Measurements from ENCODE around the gene SPAG5. TPM values are rescaled to one million over a fixed set of nuclear protein-coding genes. Genes with fewer than 3 reads are reported as not detected.

The SPAG5 gene
- total RNA-seq, 6 donors from 2014 or later, result 4.4 to 34.6 (median 7.4) TPM

GRCh38 chr17:28572259-28573039, 26.4 kb downstream of the SPAG5 start:
- Histone ChIP-seq H3K27ac (peak overlapping the region in 1 of 4 donors; percentile 93), H3K4me3 (peak overlapping the region in 2 of 4 donors; percentile 88 to 99), H3K4me1 (peaks cover 24 to 37% (median 27%) of the 10 kb centered on the region in 4 donors), H3K36me3 (peaks cover 0 to under 1% (median 0%) of the 10 kb centered on the region in 4 donors), H3K27me3 (no peaks in the 10 kb centered on the region), H3K9me3 (no peaks in the 10 kb centered on the region)
- no peak for DNase-seq
- WGBS, 2 donors, result 43 to 77% methylated on average over 1 to 5 of the region's 5 CpGs
- TF ChIP-seq POLR2A (IDR thresholded peaks at IDR 0.05), result no peak
- TF ChIP-seq CTCF (IDR thresholded peaks at IDR 0.05), result no peak
- TF ChIP-seq EP300 (IDR thresholded peaks at IDR 0.05), result no peak
- TF ChIP-seq POLR2AphosphoS5 (IDR thresholded peaks at IDR 0.05), result no peak
- no peak for ATAC-seq (ENCODE audit: low FRiP score in 2 of 2)

GRCh38 chr17:28571361-28572122, 27.3 kb downstream of the SPAG5 start, which contains the start of gene PIGS:
PIGS (minus strand) TSS chr17:28571524; CDS start chr17:28571496, 28 bp downstream.
- 1 to 3% methylated on average over 8 to 33 of the region's 49 CpGs for WGBS, 2 donors
- ATAC-seq (ENCODE audit: low FRiP score in 2 of 2), result peak; percentile 98 to 99
- TF ChIP-seq POLR2A (IDR thresholded peaks at IDR 0.05) (peak in 3 of 4 donors; percentile 62 to 87 (median 83)), EP300 (IDR thresholded peaks at IDR 0.05) (no peak), CTCF (IDR thresholded peaks at IDR 0.05) (no peak), POLR2AphosphoS5 (IDR thresholded peaks at IDR 0.05) (peak; percentile 77 to 90)

GRCh38 chr17:28570716-28571360, 28.0 kb downstream of the SPAG5 start:
- DNase-seq, result peak in 1 of 2 donors; percentile 64
- TF ChIP-seq EP300 (IDR thresholded peaks at IDR 0.05) (no peak), POLR2A (IDR thresholded peaks at IDR 0.05) (no peak), CTCF (IDR thresholded peaks at IDR 0.05) (no peak), POLR2AphosphoS5 (IDR thresholded peaks at IDR 0.05) (no peak)
- ATAC-seq (ENCODE audit: low FRiP score in 2 of 2), result peak; percentile 48 to 55

More at GRCh38 chr17:28571361-28572122, 27.3 kb downstream of the SPAG5 start, which contains the start of gene PIGS:
- peak; percentile 97 to 98 for DNase-seq
- H3K27ac ChIP-seq, result peak within 1 kb of the TSS; percentile 75 to 93 (median 87)
- peaks cover 18 to 29% (median 20%) of the 10 kb centered on the region in 4 donors for H3K4me1 ChIP-seq
- peaks cover 0 to 4% (median 0%) of the 10 kb centered on the region in 4 donors for H3K36me3 ChIP-seq
- H3K4me3 ChIP-seq, result peak within 1 kb of the TSS; percentile 70 to 99 (median 92)
- no peaks in the 10 kb centered on the region for H3K9me3 ChIP-seq
- H3K27me3 ChIP-seq, result no peaks in the 10 kb centered on the region

GRCh38 chr17:28569446-28569845, 29.4 kb downstream of the SPAG5 start:
- Histone ChIP-seq H3K27ac (no peak overlapping the region), H3K9me3 (no peaks in the 10 kb centered on the region), H3K27me3 (no peaks in the 10 kb centered on the region), H3K4me3 (no peak overlapping the region), H3K36me3 (peaks cover 0 to 4% (median 0%) of the 10 kb centered on the region in 4 donors), H3K4me1 (peaks cover 15 to 32% (median 21%) of the 10 kb centered on the region in 4 donors)
- no peak for DNase-seq
- WGBS, 2 donors, result 86 to 100% methylated on average over 1 of the region's 1 CpG
- TF ChIP-seq POLR2A (IDR thresholded peaks at IDR 0.05) (no peak), POLR2AphosphoS5 (IDR thresholded peaks at IDR 0.05) (no peak), CTCF (IDR thresholded peaks at IDR 0.05) (no peak), EP300 (IDR thresholded peaks at IDR 0.05) (no peak)
- ATAC-seq (ENCODE audit: low FRiP score in 2 of 2), result no peak

More at GRCh38 chr17:28570716-28571360, 28.0 kb downstream of the SPAG5 start:
- peak overlapping the region; percentile 75 to 93 (median 87) for H3K27ac ChIP-seq
- no peaks in the 10 kb centered on the region for H3K27me3 ChIP-seq
- peak overlapping the region; percentile 70 to 99 (median 92) for H3K4me3 ChIP-seq
- peaks cover 15 to 29% (median 16%) of the 10 kb centered on the region in 4 donors for H3K4me1 ChIP-seq
- no peaks in the 10 kb centered on the region for H3K9me3 ChIP-seq
- WGBS, 2 donors, result 1 to 2% methylated on average over 13 to 34 of the region's 39 CpGs
- H3K36me3 ChIP-seq, result peaks cover 0 to 4% (median 0%) of the 10 kb centered on the region in 4 donors
